Vagina (tissue), 2 donors: Measurements from ENCODE around the gene TEX35. TPM values are rescaled to one million over a fixed set of nuclear protein-coding genes. Genes with fewer than 3 reads are reported as not detected.

ENCODE experiments used
- DNase-seq, 2 donors: peaks; one replicate each; pipeline ENCODE4 v3.0.0-alpha.2; 2017; ENCODE audit errors: extremely low spot score in 2 of 2
- H3K27ac ChIP-seq: fragments of 200-600 bp; sonication (generic); one replicate; pipeline ENCODE4 v1.5.1; 2019
- H3K27me3 ChIP-seq: fragments of 200-600 bp; sonication (generic); one replicate; pipeline ENCODE4 v1.5.1; 2019
- H3K36me3 ChIP-seq, 2 donors: fragments of 200-600 bp; sonication (generic); one replicate each; pipeline ENCODE4 v1.5.1; 2017 to 2019
- H3K4me1 ChIP-seq: fragments of 200-600 bp; sonication (generic); one replicate; pipeline ENCODE4 v1.5.1; 2019
- H3K4me3 ChIP-seq, 2 donors: fragments of 200-600 bp; sonication (generic); 1 replicate in 1 of 2; 2 replicates in 1 of 2; pipeline ENCODE4 v1.5.1; 2016 to 2019
- H3K9me3 ChIP-seq: fragments of 200-600 bp; sonication (generic); one replicate; pipeline ENCODE4 v1.5.1; 2019
- POLR2A ChIP-seq, 2 donors: fragments of 450-650 bp; IDR thresholded peaks; one replicate each; pipeline ENCODE4 v1.6.1; 2017; ENCODE audit warnings: antibody characterized with exemption in 2 of 2, mild to moderate bottlenecking in 2 of 2, moderate library complexity in 2 of 2
- POLR2AphosphoS5 ChIP-seq, 2 donors: sonication (generic); formaldehyde crosslinking; IDR thresholded peaks; one replicate each; pipeline ENCODE4 v1.9.0; 2017; ENCODE audit warnings: antibody characterized with exemption in 2 of 2, mild to moderate bottlenecking in 2 of 2, low read depth in 1 of 2; ENCODE audit not compliant: insufficient read depth in 1 of 2
- intact Hi-C: fragments of 100-400 bp; cut with DNase I; formaldehyde crosslinking; loops from one replicate; pipeline ENCODE4 v1.15.1; 2023
- total RNA-seq: library from RNA; depleted of rRNA; stranded (reverse); fragments of >200 nt; gene quantifications from one replicate; pipeline ENCODE4 v1.2.3, GENCODE V29; 2016
- TF ChIP-seq, protein P1 (sequence below), 3 experiments: fragments of 450-650 bp in 2 of 3; fragments of 200-600 bp in 1 of 3; sonication (generic) in 1 of 3; IDR thresholded peaks; one replicate each; pipeline ENCODE4 v1.5.1; 2017 to 2019; ENCODE audit warnings: antibody characterized with exemption in 3 of 3, mild to moderate bottlenecking in 2 of 3, moderate library complexity in 2 of 3

Gene TEX35
- not detected for total RNA-seq

DNA sequence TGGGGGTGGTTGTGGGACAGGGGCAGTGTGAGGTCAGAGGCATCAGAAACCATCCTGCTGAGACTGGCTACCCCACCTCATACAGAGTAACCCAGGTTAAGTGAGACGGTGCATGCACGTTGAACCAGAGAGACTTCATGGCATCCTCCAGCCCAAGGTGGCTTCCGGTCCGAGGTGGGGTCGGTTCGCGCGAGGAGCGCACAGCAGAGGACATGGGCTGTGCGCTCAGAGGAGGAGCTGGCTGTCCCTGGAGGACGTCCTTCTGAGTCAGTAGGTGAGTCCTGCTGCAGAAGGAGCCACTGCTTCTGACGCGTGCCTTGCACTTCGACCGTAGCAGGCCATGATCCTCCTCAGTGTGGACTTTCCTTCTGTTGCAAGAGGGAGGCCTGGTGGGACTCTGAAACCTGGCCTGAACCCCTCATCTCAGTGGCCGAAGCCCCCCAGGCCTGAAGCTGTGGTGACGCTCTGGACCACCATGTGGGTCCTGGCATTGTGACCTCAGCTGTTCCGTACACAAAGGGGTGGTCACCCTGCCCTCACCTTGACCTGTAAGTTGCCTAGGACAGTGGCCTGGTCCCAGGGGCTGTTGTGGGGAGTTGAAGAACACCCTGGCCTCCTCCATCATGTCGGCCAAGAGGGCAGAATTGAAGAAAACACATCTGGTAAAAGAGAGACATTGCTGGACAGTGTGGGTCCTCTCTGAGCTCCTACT, at the start of gene TEX35:
Gene TEX35, plus strand, starts transcription at position 544 of the 712 bp plus-strand sequence. Its CDS starts 80 bp downstream, at position 624.
- no peak within 1 kb of the TSS for H3K4me3 ChIP-seq
- no peaks in the 10 kb centered on the region for H3K9me3 ChIP-seq
- no peaks in the 10 kb centered on the region for H3K36me3 ChIP-seq
- DNase-seq = no peak
- H3K27ac ChIP-seq = no peak within 1 kb of the TSS
- no peaks in the 10 kb centered on the region for H3K27me3 ChIP-seq
- no peaks in the 10 kb centered on the region for H3K4me1 ChIP-seq
- intact Hi-C loops = loop anchor here (10.0 kb wide), 1 partner anchor 498 kb away; no protein-coding TSS in a partner anchor
- TF ChIP-seq POLR2A (IDR thresholded peaks at IDR 0.05) = no peak
- no peak for TF ChIP-seq POLR2AphosphoS5 (IDR thresholded peaks at IDR 0.05; ENCODE audit: insufficient read depth in 1 of 2, low read depth in 1 of 2)
- TF ChIP-seq, protein P1, sequence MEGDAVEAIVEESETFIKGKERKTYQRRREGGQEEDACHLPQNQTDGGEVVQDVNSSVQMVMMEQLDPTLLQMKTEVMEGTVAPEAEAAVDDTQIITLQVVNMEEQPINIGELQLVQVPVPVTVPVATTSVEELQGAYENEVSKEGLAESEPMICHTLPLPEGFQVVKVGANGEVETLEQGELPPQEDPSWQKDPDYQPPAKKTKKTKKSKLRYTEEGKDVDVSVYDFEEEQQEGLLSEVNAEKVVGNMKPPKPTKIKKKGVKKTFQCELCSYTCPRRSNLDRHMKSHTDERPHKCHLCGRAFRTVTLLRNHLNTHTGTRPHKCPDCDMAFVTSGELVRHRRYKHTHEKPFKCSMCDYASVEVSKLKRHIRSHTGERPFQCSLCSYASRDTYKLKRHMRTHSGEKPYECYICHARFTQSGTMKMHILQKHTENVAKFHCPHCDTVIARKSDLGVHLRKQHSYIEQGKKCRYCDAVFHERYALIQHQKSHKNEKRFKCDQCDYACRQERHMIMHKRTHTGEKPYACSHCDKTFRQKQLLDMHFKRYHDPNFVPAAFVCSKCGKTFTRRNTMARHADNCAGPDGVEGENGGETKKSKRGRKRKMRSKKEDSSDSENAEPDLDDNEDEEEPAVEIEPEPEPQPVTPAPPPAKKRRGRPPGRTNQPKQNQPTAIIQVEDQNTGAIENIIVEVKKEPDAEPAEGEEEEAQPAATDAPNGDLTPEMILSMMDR (IDR thresholded peaks at IDR 0.05) = no peak

DNA sequence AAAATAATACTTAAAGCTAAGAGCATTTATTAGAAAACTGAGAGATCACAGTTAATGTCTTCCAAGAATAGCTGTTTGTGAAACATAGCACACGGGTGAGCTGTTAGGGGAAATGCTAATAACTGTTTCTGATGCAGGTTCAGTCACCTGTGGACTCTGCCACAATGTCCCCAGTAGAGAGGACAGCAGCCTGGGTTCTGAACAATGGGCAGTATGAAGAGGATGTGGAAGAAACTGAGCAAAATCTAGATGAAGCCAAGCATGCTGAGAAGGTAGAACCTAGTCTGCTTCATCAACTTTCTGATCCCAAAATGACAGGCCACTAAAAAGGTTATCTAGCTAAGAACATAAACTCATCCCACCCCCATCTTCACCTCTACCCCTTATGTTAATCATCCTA, 48.8 kb upstream of the TEX35 start:
- Histone ChIP-seq H3K9me3 (no peaks in the 10 kb centered on the region), H3K27me3 (no peaks in the 10 kb centered on the region), H3K36me3 (peaks cover 0 to 26% of the 10 kb centered on the region in 2 donors), H3K4me1 (no peaks in the 10 kb centered on the region), H3K27ac (no peak overlapping the region), H3K4me3 (no peak overlapping the region)
- intact Hi-C loops = no loop called here
- TF ChIP-seq POLR2A (IDR thresholded peaks at IDR 0.05) (no peak), POLR2AphosphoS5 (IDR thresholded peaks at IDR 0.05; ENCODE audit: insufficient read depth in 1 of 2, low read depth in 1 of 2) (no peak)
- TF ChIP-seq, protein P1 (IDR thresholded peaks at IDR 0.05) = no peak
- no peak for DNase-seq

GRCh38 chr1:178464566-178464965, 48.3 kb upstream of the TEX35 start:
- H3K4me3 ChIP-seq = no peak overlapping the region
- no peaks in the 10 kb centered on the region for H3K4me1 ChIP-seq
- no peaks in the 10 kb centered on the region for H3K27me3 ChIP-seq
- DNase-seq = no peak
- no peak for TF ChIP-seq POLR2A (IDR thresholded peaks at IDR 0.05)
- no peaks in the 10 kb centered on the region for H3K9me3 ChIP-seq
- H3K36me3 ChIP-seq = peaks cover 0 to 26% of the 10 kb centered on the region in 2 donors
- intact Hi-C loops = no loop called here
- H3K27ac ChIP-seq = no peak overlapping the region

DNA sequence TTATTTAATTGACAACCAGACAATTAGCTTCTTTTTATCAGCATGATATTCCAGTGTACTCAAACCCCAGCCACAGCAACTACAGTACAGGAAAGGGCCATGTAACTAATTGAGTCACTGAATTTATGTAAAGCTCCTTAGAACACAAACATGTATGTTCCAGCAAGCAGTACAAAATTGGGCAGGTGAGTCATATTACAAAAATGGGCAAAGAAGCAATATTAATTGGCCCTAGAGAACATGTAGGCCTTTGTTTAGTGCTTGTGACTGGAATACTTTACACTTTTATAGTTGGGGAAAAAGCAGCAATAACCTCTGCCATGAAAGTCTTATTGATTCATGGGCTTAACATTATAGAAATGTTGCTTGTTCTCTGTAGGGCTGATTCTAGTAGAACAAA, 47.9 kb upstream of the TEX35 start:
- TF ChIP-seq POLR2AphosphoS5 (IDR thresholded peaks at IDR 0.05; ENCODE audit: insufficient read depth in 1 of 2, low read depth in 1 of 2) = no peak
- TF ChIP-seq POLR2A (IDR thresholded peaks at IDR 0.05) = no peak
- TF ChIP-seq, protein P1 (IDR thresholded peaks at IDR 0.05) = no peak
- Histone ChIP-seq H3K27ac (no peak overlapping the region), H3K36me3 (peaks cover 0 to 26% of the 10 kb centered on the region in 2 donors), H3K27me3 (no peaks in the 10 kb centered on the region), H3K4me3 (no peak overlapping the region), H3K9me3 (no peaks in the 10 kb centered on the region), H3K4me1 (no peaks in the 10 kb centered on the region)
- no peak for DNase-seq
- intact Hi-C loops = no loop called here

DNA sequence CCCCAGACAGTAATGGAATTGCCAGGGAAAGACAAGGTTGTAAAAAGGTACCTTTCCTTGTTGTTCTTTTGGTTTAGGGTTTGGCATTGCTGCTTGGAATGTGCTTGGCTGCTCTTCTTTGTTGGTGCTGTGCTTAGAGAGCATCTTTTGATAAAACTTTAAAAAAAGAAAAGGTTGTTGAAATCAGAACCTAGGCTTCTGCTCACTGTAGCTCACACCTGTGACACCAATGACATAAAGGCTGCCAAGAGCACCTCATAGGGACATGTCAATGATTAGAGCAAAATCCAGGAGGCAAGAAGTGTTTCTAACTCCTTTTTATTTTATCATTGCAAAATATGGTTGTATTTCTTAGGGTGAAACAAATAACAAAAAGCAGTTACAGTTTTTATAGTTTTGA, 45.1 kb upstream of the TEX35 start:
- intact Hi-C loops = no loop called here
- peaks cover 0 to 26% of the 10 kb centered on the region in 2 donors for H3K36me3 ChIP-seq
- no peaks in the 10 kb centered on the region for H3K27me3 ChIP-seq
- no peak for DNase-seq
- no peak for TF ChIP-seq POLR2AphosphoS5 (IDR thresholded peaks at IDR 0.05; ENCODE audit: insufficient read depth in 1 of 2, low read depth in 1 of 2)
- no peak for TF ChIP-seq POLR2A (IDR thresholded peaks at IDR 0.05)
- TF ChIP-seq, protein P1 (IDR thresholded peaks at IDR 0.05) = no peak
- H3K4me3 ChIP-seq = no peak overlapping the region
- no peaks in the 10 kb centered on the region for H3K9me3 ChIP-seq
- no peak overlapping the region for H3K27ac ChIP-seq
- no peaks in the 10 kb centered on the region for H3K4me1 ChIP-seq
